Epithelial cell of umbilical artery (primary cell): ENCODE results near the gene SERTAD1. TPM values are rescaled to one million over a fixed set of nuclear protein-coding genes. Genes with fewer than 3 reads are reported as not detected.

Experiments used
- total RNA-seq: library from RNA; depleted of rRNA; stranded (reverse); fragments of >200 nt; gene quantifications from 2 replicates; pipeline ENCODE4 v1.2.3, GENCODE V29; 2014

Gene SERTAD1, protein sequence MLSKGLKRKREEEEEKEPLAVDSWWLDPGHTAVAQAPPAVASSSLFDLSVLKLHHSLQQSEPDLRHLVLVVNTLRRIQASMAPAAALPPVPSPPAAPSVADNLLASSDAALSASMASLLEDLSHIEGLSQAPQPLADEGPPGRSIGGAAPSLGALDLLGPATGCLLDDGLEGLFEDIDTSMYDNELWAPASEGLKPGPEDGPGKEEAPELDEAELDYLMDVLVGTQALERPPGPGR
- 22.8 and 31.5 TPM in 2 replicates for total RNA-seq

DNA sequence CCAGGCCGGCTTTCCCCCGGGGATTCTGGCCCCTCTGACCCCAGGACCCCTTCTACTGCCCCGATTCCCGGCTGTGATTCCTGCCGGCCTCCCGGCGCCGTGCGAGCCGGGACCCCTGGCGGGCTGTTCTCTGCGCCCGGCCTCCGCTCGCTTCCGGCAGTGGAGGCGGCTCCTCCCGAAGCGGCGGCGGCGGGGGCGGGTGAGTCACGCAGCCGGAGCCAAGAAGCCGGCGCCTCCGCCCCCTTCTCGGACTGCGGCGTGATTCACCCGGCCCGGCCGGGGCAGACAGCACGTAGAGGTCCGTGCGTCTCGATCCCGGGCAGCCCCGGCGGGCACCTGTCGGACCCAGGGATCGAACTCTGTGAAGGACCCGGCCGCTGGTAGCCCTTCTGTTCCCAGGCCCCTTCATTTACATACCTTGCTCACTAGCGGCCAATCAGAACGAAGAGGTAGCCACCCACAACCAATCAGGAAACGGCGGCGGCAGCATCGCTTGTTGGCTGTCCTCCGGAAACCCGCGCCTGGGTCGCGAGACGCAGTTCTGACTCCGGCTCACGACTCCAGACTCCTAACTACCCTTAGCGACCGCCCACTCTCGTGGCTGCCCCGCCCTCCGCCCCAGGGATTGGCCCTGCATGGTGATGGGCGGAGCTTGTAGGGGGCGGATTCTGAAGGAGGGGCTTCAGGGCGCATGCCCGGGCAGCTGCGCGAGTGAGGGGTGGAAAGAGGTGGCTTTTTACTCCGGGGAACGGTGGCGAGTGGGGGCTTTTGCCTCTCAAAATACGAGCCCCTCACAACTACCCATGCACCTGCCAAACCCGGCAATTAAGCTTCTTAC is at the start of gene SERTAD1:
Gene SERTAD1, minus strand, starts transcription at position 543 of the 838 bp plus-strand sequence. CDS start 2,446 bp downstream, outside the sequence.

DNA sequence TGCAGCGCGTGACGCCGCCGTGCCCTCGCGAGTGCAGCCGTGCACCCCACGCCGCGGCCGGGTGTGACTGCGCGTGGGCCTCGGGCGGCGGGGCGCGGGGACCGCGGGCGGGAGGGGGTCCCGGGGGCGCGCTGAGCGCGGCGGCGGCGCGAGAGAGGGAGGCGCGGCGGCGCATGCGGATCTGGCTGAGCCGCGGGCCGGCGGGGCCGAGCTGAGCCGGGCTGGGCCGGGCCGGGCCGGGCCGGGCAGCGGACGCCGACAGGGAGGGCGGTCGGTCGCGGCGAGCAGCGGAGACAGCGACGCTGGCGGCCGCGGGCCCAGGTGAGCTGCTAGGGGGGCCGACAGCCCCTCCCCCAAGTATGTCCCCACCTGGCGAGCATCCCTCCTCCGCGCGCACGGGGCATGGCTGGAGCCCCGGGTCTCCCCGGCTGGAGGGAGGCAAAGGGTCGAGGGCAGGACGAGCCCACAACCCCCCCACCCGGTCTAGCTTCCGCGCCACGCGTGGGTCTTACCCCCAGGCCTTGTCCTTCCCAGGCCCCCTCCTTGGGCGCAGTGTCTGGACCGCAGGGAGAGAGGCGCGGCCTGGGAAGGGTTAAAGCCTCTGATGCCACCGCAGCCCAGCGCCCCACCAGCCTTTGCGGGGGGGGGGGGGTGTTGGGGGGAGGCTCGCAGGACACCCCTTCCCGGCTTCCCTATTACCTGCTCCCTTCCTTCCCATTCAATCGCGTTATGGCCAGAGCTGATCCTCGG is 41.4 kb upstream of the SERTAD1 start, which contains the start of gene SPTBN4:
Gene SPTBN4, plus strand, starts transcription at position 17 of the 750 bp plus-strand sequence. CDS start 5,621 bp downstream, outside the sequence.

DNA sequence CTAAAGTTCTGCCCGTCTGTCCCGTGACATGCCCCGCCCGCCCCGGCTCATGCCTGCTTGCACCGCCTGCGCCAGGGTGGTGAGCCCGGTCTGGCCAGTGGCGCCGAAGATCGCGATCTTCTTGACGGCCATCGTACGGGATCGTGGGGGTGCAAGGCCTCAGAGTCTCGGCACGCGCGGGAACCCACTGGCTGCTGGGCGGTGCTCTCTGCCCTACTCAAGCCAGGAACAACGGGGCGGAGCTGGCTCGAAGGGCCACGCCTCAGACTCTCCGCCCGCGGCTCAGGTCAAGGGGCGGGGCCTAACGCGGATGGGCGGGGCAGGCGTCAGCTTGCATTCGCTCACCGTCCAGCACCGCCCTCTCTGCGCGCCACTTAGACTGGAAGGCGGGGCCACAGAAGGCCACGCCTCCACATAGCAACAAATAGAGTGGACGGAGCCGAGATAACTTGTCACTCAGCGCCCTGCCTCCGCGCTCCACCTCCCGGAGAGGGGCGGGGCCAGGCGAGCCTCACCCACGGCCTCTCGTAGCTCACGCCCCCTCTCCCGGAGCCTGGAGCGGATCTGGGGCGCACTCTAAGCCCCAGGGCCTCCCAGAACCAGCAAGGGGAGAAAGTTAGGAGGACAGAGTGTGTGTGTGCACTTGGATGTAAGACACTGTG is 39.9 kb upstream of the SERTAD1 start, which contains the start of gene BLVRB:
Gene BLVRB, minus strand, starts transcription at position 189 of the 662 bp plus-strand sequence. Its CDS starts 57 bp downstream, at position 132.

DNA sequence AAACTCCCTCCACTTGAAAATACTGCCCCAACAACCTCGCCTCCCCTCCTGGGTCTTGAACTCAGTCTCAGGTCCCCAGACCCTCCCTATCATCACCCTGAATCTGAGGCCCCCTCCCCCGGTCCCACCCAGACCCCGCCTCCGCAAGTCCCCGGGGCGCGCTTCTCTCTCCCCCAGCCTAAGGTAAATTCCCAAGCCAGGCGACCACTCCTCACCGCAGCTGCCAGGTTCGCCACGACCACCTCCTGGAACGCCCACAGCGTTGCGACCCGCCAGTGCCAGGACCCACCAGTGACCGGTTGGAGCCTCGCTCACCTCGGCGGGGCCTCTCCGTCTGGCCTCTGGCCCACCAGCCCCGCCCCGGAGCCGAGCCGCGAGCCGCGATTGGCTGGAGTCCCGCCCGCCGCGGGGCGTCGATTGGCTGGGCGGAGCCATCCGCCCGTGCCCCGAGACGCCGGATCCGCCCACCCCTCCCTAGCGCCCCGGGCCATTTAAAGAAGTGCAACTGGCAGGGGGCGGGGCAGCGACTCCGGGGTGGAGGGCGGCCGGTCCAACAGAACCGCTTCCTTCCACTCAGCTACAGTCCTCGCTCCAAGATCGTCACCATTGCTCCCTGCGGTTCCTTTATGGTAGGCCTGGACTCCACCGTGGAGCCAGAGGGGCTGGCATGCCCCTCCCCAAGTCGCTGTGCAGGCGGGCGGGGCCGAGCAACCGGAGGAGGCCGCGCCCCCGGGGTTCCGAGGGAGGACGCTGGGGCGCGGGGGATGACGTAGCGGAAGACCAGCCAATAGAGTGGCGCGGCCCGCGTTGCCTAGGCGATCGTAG is 18.4 kb upstream of the SERTAD1 start, which contains the start of gene SERTAD3:
Gene SERTAD3, minus strand, starts transcription at position 336 of the 825 bp plus-strand sequence. CDS start 2,255 bp downstream, outside the sequence.

DNA sequence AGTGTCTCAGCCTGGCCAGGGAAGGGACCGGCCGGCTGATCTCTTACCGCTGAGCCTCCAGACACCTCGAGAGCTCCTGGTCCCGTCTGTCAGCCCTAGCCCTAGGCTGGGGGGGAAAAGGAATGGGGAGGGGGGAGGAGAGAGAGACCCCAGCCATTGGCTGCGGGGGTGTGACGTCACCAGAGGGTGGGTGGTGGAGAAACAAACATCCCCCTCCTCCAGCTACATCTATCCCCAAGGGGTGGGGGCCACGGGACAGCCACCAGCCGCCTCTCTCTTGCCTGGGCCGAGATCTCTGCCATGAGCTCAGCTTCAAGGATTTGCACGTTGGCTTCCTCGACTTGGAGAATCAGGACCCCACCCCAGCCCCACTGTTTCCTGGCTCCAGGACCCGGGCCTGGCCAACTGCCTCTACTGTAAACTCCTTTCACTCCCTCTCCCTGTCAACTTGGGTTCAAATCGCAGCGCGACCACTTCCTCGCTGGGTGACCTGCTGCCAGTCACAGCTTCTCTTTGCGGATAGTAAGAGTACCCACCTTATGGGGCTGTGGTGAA is 12.4 kb downstream of the SERTAD1 start, which contains the start of gene PRX:
Gene PRX, minus strand, starts transcription at position 88 of the 555 bp plus-strand sequence. CDS start 5,446 bp downstream, outside the sequence.

DNA sequence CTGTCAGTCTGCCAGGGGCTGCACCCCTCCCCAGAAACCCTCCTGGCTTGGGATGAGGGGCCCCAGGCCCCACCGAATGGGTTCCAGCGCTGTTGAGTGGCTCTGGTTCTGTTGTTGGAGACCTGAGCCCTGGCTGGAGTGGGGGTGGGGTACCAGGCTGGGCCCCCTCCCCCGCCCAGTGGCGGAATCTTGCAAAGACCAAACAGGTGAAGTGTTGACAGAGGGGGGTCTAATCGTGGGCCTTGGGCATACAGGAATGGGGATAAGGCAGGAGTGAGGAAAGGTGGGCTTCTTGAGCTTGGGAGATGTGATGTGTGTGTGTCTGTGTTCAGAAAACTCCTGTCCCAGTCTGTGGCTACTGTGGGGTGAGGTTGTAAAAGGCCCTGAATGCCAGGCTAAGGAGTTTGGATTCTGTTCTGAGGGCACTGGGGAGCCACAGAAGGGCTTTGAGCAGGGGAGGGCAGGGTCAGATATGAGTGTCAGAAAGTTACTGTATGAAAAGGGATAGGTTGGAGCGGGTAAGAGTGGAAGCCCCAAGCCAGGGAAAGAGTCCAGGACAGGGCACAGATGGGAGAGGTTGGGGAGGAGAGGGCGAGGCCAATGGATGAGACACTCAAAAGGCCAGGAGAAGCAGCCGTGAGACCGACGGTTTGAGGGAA is 35.6 kb downstream of the SERTAD1 start, which contains the start of gene HIPK4:
Gene HIPK4, minus strand, starts transcription at position 98 of the 659 bp plus-strand sequence. CDS start 279 bp downstream, outside the sequence.

Other genes with a start within 250 kb of the SERTAD1 start
- gene MAP3K10, start 234.6 kb downstream of the SERTAD1 start, total RNA-seq = 6.1 and 6.5 TPM in 2 replicates
- gene TTC9B, start 207.6 kb downstream of the SERTAD1 start, total RNA-seq = not detected in 2 replicates
- under 0.01 TPM in 1 of 2 replicates, not detected in the other for gene CCNP, start 199.3 kb downstream of the SERTAD1 start, total RNA-seq
- gene AKT2, start 140.6 kb downstream of the SERTAD1 start, total RNA-seq = 27.0 and 43.3 TPM in 2 replicates
- gene C19orf47, start 77.6 kb downstream of the SERTAD1 start, total RNA-seq = 4.4 and 5.2 TPM in 2 replicates
- 97.4 and 136 TPM in 2 replicates for gene PLD3, start 77.3 kb downstream of the SERTAD1 start, total RNA-seq
- gene HIPK4, start 35.8 kb downstream of the SERTAD1 start, total RNA-seq = under 0.01 TPM in 1 of 2 replicates, not detected in the other
- gene PRX, start 12.6 kb downstream of the SERTAD1 start, total RNA-seq = 0.65 and 1.1 TPM in 2 replicates
- gene SERTAD3, start 18.3 kb upstream of the SERTAD1 start, total RNA-seq = 19.8 and 23.7 TPM in 2 replicates
- gene BLVRB, start 39.8 kb upstream of the SERTAD1 start, total RNA-seq = 59.1 and 67.9 TPM in 2 replicates
- gene SPTBN4, start 41.0 kb upstream of the SERTAD1 start, total RNA-seq = under 0.01 TPM in 1 of 2 replicates, not detected in the other
- gene SHKBP1, start 150.9 kb upstream of the SERTAD1 start, total RNA-seq = 23.1 and 34.7 TPM in 2 replicates
- gene LTBP4, start 175.4 kb upstream of the SERTAD1 start, total RNA-seq = 8.2 and 19.2 TPM in 2 replicates